GM12878 (cell line): ENCODE measurements around the gene CCT4. TPM values are rescaled to one million over a fixed set of nuclear protein-coding genes. Genes with fewer than 3 reads are reported as not detected.

ENCODE experiments used
- ATAC-seq: fragments of 200-7000 bp; cut with Tn5 transposase; 3 replicates; pipeline ENCODE4 v1.9.1; 2020; ENCODE audit warnings: mild to moderate bottlenecking, moderate library complexity
- BruUV-seq: library from RNA; stranded (reverse); fragments of 400-500 nt; replicated peaks from 2 replicates; lab custom pipeline; 2021; lab: Mats Ljungman, UMichigan
- CTCF ChIA-PET: fragments of 300-600 bp; sonication (Branson Sonifier 250); formaldehyde crosslinking; extraction: SDS; loops from one replicate; lab custom pipeline; 2021; ENCODE audit warnings: inconsistent platforms; lab: Yijun Ruan, JAX
- POLR2A ChIA-PET: fragments of 350-600 bp; formaldehyde crosslinking; extraction: SDS; loops from one replicate; lab custom pipeline; 2021; ENCODE audit warnings: inconsistent platforms; lab: Charles Lee
- RAD21 ChIA-PET: fragments of 300-600 bp; sonication (Branson Sonifier 250); formaldehyde crosslinking; loops from one replicate; lab custom pipeline; 2023; ENCODE audit warnings: antibody characterized with exemption; ENCODE audit not compliant: unreplicated experiment; lab: Charles Lee
- SMC1A ChIA-PET: fragments of 300-600 bp; sonication (Branson Sonifier 250); formaldehyde crosslinking; loops from one replicate; lab custom pipeline; 2023; ENCODE audit not compliant: unreplicated experiment, uncharacterized antibody; lab: Charles Lee
- DNase-seq: peaks from one replicate; pipeline ENCODE4 v3.0.0-alpha.2; 2011; ENCODE audit warnings: low read depth, low spot score
- FAIRE-seq: peaks from 3 replicates; lab custom pipeline; 2011; peaks lifted over from hg19 to GRCh38; lab: Jason Lieb, UNC
- H2AFZ ChIP-seq: 2 replicates; pipeline ENCODE4 v1.6.0; 2011; ENCODE audit warnings: low read depth, low read length, control low read depth; ENCODE audit not compliant: control insufficient read depth
- H3K27ac ChIP-seq: 2 replicates; pipeline ENCODE4 v1.5.1; 2011; ENCODE audit warnings: control low read depth; ENCODE audit not compliant: control insufficient read depth, insufficient read depth
- H3K27me3 ChIP-seq, 2 experiments: replicated peaks in 1 of 2; 2 replicates each; pipeline versions ENCODE4 v1.6.0 to v1.6.1; 2011; ENCODE audit warnings: low read length in 1 of 2; ENCODE audit not compliant: control insufficient read depth in 2 of 2, insufficient read depth in 2 of 2
- H3K36me3 ChIP-seq, 2 experiments: 2 replicates each; pipeline ENCODE4 v1.5.1; 2011; ENCODE audit warnings: low read length in 1 of 2; ENCODE audit not compliant: control insufficient read depth in 2 of 2, insufficient read depth in 2 of 2
- H3K4me1 ChIP-seq: 2 replicates; pipeline ENCODE4 v1.6.1; 2011; ENCODE audit warnings: mild to moderate bottlenecking, low read length, moderate library complexity, mixed read lengths; ENCODE audit not compliant: control insufficient read depth, insufficient read depth
- H3K4me2 ChIP-seq: 2 replicates; pipeline ENCODE4 v1.6.0; 2011; ENCODE audit warnings: control low read depth; ENCODE audit not compliant: control insufficient read depth, insufficient read depth
- H3K4me3 ChIP-seq: fragments of 200-600 bp; sonication (generic); 2 replicates; pipeline ENCODE4 v1.5.1; 2016
- H3K79me2 ChIP-seq: 2 replicates; pipeline ENCODE4 v1.6.0; 2011; ENCODE audit warnings: low read length; ENCODE audit not compliant: control insufficient read depth, insufficient read depth
- H3K9ac ChIP-seq: 2 replicates; pipeline ENCODE4 v1.8.0; 2011; ENCODE audit warnings: low read length, control low read depth, mixed read lengths; ENCODE audit not compliant: control insufficient read depth, insufficient read depth
- H3K9me3 ChIP-seq: replicated peaks from 3 replicates; pipeline ENCODE4 v1.5.1; 2011; ENCODE audit warnings: mild to moderate bottlenecking, low read length; ENCODE audit not compliant: control insufficient read depth, insufficient read depth
- H4K20me1 ChIP-seq: 2 replicates; pipeline ENCODE4 v1.6.0; 2011; ENCODE audit not compliant: control insufficient read depth, insufficient read depth
- ATF7 ChIP-seq: fragments of 450-650 bp; IDR thresholded peaks from 2 replicates; pipeline ENCODE4 v1.6.1; 2016; ENCODE audit warnings: low read depth, mild to moderate bottlenecking
- BMI1 ChIP-seq: fragments of 450-650 bp; IDR thresholded peaks from 2 replicates; pipeline ENCODE4 v1.6.1; 2016; ENCODE audit warnings: mild to moderate bottlenecking, moderate library complexity, borderline replicate concordance
- CREB1 ChIP-seq: IDR thresholded peaks from 2 replicates; pipeline ENCODE4 v1.6.1; 2012; ENCODE audit warnings: low read depth, mild to moderate bottlenecking, inconsistent platforms
- EED ChIP-seq: sonication (generic); IDR thresholded peaks from 2 replicates; pipeline ENCODE4 v1.6.1; 2016; ENCODE audit warnings: antibody characterized with exemption, low read depth
- FOXK2 ChIP-seq: fragments of 450-650 bp; IDR thresholded peaks from 2 replicates; pipeline ENCODE4 v1.6.1; 2017; ENCODE audit warnings: mild to moderate bottlenecking, moderate library complexity
- HDGF ChIP-seq: fragments of 450-650 bp; IDR thresholded peaks from 2 replicates; pipeline ENCODE4 v1.6.1; 2016; ENCODE audit warnings: antibody characterized with exemption
- IKZF2 ChIP-seq, 2 experiments: fragments of 450-650 bp; IDR thresholded peaks; 2 replicates each; pipeline ENCODE4 v1.6.1; 2017; ENCODE audit warnings: mild to moderate bottlenecking in 2 of 2, moderate library complexity in 2 of 2
- KLF5 ChIP-seq: fragments of 450-650 bp; IDR thresholded peaks from 2 replicates; pipeline ENCODE4 v1.6.1; 2014; ENCODE audit warnings: mild to moderate bottlenecking; ENCODE audit not compliant: partially characterized antibody
- NR2C2 ChIP-seq: IDR thresholded peaks from 2 replicates; pipeline ENCODE4 v1.6.1; 2011; ENCODE audit warnings: borderline replicate concordance, low read depth; ENCODE audit not compliant: control insufficient read depth, insufficient read length
- RAD21 ChIP-seq: IDR thresholded peaks from 2 replicates; pipeline ENCODE4 v1.6.1; 2011; ENCODE audit warnings: mild to moderate bottlenecking, low read depth, low read length, moderate library complexity; ENCODE audit not compliant: insufficient read depth
- RBBP5 ChIP-seq: fragments of 200-600 bp; sonication (generic); conservative IDR thresholded peaks from 2 replicates; pipeline ENCODE4 v1.6.1; 2016
- SREBF2 ChIP-seq: IDR thresholded peaks from 2 replicates; pipeline ENCODE4 v1.6.1; 2012; ENCODE audit warnings: mild to moderate bottlenecking, low read length
- ZZZ3 ChIP-seq: IDR thresholded peaks from 2 replicates; pipeline ENCODE4 v1.6.1; 2011; ENCODE audit warnings: low read depth; ENCODE audit not compliant: control insufficient read depth, insufficient read length
- WGBS: methylation state at CpG from one replicate; pipeline ENCODE4 v1.1.6; 2016; ENCODE audit warnings: low lambda C conversion rate; ENCODE audit not compliant: insufficient replicate concordance, insufficient coverage; ENCODE audit errors: missing lambda C conversion rate; 5-methylcytosine and 5-hydroxymethylcytosine counted together
- in situ Hi-C: fragments of 300-500 bp; cut with MboI; formaldehyde crosslinking; loops from 9 replicates; pipeline ENCODE4 v1.14.3; 2018; ENCODE audit warnings: mixed read lengths
- intact Hi-C: fragments of 100-400 bp; cut with micrococcal nuclease; formaldehyde crosslinking; loops from one replicate; pipeline ENCODE4 v1.14.2; 2022; ENCODE audit not compliant: unreplicated experiment
- polyA plus RNA-seq, 11 experiments: library from polyadenylated mRNA; depleted of rRNA in 4 of 11; unstranded in 6 of 11; stranded (reverse) in 5 of 11; fragments of >200 nt; fragmentation: Nextera tagmentation in 4 of 11; fragmentation: Illumina TruSeq in 1 of 11; extraction: Ambion mirVana in 4 of 11; extraction: Trizol in 1 of 11; gene quantifications; 1 replicate in 1 of 11; 2 replicates in 10 of 11; pipeline versions ENCODE4 v1.2.1 to v1.2.3, GENCODE V29; 2011 to 2016; ENCODE audit warnings: inconsistent platforms in 2 of 11, missing spikeins in 2 of 11, low read depth in 1 of 11
- total RNA-seq, 4 experiments: library from RNA; depleted of rRNA in 3 of 4; stranded (reverse); fragments of >200 nt in 3 of 4; fragmentation: Illumina TruSeq in 1 of 4; extraction: Trizol in 1 of 4; gene quantifications; 2 replicates each; pipeline versions ENCODE4 v1.2.1 to v1.2.3, GENCODE V29; 2013 to 2021
- TF ChIP-seq, protein P1 (sequence below): fragments of 450-650 bp; IDR thresholded peaks from 2 replicates; pipeline ENCODE4 v1.6.1; 2017; ENCODE audit warnings: mild to moderate bottlenecking, moderate library complexity
- TF ChIP-seq, protein P2 (sequence below): IDR thresholded peaks from 2 replicates; pipeline ENCODE4 v1.6.1; 2012; ENCODE audit warnings: low read depth, low read length, improper control_type of control experiment
- TF ChIP-seq, protein P3 (sequence below): fragments of 450-650 bp; IDR thresholded peaks from 2 replicates; pipeline ENCODE4 v1.6.1; 2018; ENCODE audit warnings: borderline replicate concordance, mild to moderate bottlenecking; ENCODE audit not compliant: partially characterized antibody

CCT4 gene
- total and polyA plus RNA-seq, 10 of the 15 experiments (the other 5 are each of a cell fraction or from before 2014, with no cell fraction given) = 76.6 to 320 (median 211) TPM

DNA sequence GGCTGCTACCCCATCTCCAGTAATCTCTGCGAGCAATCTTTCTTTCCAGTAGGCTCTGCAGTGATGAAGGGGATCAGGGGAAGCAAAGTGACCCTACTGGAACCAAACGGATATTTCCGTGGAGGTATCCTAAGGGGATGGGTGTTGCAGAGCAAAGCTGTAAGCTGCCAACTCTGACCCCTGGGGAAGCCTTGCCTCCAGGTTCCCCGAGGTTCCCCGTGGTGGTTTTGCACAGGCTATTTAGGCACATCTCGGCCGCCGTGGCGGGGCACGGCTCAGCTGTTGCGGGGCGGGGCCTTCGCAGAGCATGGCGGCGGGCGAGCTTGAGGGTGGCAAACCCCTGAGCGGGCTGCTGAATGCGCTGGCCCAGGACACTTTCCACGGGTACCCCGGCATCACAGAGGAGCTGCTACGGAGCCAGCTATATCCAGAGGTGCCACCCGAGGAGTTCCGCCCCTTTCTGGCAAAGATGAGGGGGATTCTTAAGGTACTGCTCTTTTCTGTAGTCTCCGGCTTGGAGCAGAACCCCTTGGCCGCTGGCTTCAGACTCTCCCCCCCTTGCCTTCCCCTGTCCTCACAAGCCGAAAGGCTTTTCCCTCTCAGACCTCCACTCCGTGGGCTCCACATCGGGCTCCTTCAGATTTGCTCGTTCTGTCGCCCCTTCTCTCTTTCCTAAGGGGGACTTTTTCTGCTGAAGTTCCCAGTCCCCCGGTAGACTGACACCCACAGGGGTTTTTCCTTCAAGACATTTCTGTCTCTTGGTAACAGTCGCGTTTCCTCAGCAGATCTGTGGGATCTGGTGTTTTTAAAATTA is 17.1 kb upstream of the CCT4 start, which contains the start of gene COMMD1:
TSS of gene COMMD1 (plus strand) at position 303 of the 814 bp plus-strand sequence. CDS start at position 308, 5 bp downstream.
- no peaks in the 10 kb centered on the region for H3K36me3 ChIP-seq
- RAD21 ChIA-PET = interaction anchor here (1.3 kb wide), 1 partner anchor 90 kb away, joined by 4 read pairs; no protein-coding TSS in a partner anchor
- peaks cover 14% of the 10 kb centered on the region for H3K79me2 ChIP-seq
- CTCF ChIA-PET = interaction anchor here (0.6 to 1.3 kb wide), 7 partner anchors 10 to 551 kb away, joined by 3 to 6 read pairs (median 3); partner anchors contain the start of gene CCT4
- H3K9ac ChIP-seq = peak within 1 kb of the TSS; percentile 89
- H3K4me3 ChIP-seq = peak within 1 kb of the TSS; percentile 96
- peak within 1 kb of the TSS; percentile 88 for H2AFZ ChIP-seq
- in situ Hi-C loops = no loop called here
- no peaks in the 10 kb centered on the region for H3K4me1 ChIP-seq
- H3K9me3 ChIP-seq = no peaks in the 10 kb centered on the region
- H3K27ac ChIP-seq = peak within 1 kb of the TSS; percentile 76
- H3K4me2 ChIP-seq = peak within 1 kb of the TSS; percentile 46
- intact Hi-C loops = no loop called here
- SMC1A ChIA-PET = interaction anchor here (1.2 kb wide), 2 partner anchors 12 to 13 kb away, joined by 3 to 4 read pairs; no protein-coding TSS in a partner anchor
- no peaks in the 10 kb centered on the region for H4K20me1 ChIP-seq
- 2% methylated on average over 33 of the region's 33 CpGs for WGBS
- FAIRE-seq = peak; percentile 87
- ATAC-seq = peak; percentile 100
- H3K27me3 ChIP-seq = no peaks in the 10 kb centered on the region
- peak; percentile 28 for DNase-seq
- POLR2A ChIA-PET = interaction anchor here (0.5 to 1.5 kb wide), 5 partner anchors 10 to 502 kb away, joined by 3 read pairs; partner anchors contain the start of gene FAM161A
- BruUV-seq = TSS peak; percentile 70
- TF ChIP-seq BMI1 (no peak), FOXK2 (no peak), ATF7 (no peak), NR2C2 (no peak), ZZZ3 (no peak), EED (no peak; the same call in 1 of the 2 replicates), RAD21 (no peak), KLF5 (peak; percentile 43), HDGF (no peak), RBBP5 (no peak), CREB1 (peak; percentile 81), SREBF2 (no peak), IKZF2 (IDR thresholded peaks at IDR 0.05) (peak in 1 of 2 experiments; percentile 14; a peak in 1 of 4 replicates)
- TF ChIP-seq, protein P1, sequence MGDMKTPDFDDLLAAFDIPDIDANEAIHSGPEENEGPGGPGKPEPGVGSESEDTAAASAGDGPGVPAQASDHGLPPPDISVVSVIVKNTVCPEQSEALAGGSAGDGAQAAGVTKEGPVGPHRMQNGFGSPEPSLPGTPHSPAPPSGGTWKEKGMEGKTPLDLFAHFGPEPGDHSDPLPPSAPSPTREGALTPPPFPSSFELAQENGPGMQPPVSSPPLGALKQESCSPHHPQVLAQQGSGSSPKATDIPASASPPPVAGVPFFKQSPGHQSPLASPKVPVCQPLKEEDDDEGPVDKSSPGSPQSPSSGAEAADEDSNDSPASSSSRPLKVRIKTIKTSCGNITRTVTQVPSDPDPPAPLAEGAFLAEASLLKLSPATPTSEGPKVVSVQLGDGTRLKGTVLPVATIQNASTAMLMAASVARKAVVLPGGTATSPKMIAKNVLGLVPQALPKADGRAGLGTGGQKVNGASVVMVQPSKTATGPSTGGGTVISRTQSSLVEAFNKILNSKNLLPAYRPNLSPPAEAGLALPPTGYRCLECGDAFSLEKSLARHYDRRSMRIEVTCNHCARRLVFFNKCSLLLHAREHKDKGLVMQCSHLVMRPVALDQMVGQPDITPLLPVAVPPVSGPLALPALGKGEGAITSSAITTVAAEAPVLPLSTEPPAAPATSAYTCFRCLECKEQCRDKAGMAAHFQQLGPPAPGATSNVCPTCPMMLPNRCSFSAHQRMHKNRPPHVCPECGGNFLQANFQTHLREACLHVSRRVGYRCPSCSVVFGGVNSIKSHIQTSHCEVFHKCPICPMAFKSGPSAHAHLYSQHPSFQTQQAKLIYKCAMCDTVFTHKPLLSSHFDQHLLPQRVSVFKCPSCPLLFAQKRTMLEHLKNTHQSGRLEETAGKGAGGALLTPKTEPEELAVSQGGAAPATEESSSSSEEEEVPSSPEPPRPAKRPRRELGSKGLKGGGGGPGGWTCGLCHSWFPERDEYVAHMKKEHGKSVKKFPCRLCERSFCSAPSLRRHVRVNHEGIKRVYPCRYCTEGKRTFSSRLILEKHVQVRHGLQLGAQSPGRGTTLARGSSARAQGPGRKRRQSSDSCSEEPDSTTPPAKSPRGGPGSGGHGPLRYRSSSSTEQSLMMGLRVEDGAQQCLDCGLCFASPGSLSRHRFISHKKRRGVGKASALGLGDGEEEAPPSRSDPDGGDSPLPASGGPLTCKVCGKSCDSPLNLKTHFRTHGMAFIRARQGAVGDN = no peak; the same call in 1 of the 2 replicates
- TF ChIP-seq, protein P2, sequence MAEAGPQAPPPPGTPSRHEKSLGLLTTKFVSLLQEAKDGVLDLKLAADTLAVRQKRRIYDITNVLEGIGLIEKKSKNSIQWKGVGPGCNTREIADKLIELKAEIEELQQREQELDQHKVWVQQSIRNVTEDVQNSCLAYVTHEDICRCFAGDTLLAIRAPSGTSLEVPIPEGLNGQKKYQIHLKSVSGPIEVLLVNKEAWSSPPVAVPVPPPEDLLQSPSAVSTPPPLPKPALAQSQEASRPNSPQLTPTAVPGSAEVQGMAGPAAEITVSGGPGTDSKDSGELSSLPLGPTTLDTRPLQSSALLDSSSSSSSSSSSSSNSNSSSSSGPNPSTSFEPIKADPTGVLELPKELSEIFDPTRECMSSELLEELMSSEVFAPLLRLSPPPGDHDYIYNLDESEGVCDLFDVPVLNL = peak; percentile 55; the same call in 1 of the 2 replicates
- TF ChIP-seq, protein P3, sequence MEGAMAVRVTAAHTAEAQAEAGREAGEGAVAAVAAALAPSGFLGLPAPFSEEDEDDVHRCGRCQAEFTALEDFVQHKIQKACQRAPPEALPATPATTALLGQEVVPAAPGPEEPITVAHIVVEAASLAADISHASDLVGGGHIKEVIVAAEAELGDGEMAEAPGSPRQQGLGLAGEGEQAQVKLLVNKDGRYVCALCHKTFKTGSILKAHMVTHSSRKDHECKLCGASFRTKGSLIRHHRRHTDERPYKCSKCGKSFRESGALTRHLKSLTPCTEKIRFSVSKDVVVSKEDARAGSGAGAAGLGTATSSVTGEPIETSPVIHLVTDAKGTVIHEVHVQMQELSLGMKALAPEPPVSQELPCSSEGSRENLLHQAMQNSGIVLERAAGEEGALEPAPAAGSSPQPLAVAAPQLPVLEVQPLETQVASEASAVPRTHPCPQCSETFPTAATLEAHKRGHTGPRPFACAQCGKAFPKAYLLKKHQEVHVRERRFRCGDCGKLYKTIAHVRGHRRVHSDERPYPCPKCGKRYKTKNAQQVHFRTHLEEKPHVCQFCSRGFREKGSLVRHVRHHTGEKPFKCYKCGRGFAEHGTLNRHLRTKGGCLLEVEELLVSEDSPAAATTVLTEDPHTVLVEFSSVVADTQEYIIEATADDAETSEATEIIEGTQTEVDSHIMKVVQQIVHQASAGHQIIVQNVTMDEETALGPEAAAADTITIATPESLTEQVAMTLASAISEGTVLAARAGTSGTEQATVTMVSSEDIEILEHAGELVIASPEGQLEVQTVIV = no peak
